Vagina (tissue), 2 donors: Measurements from ENCODE around the gene B4GALNT3.
A peak's percentile ranks its signal among the peaks of the same experiment; 100 is the strongest.

Experiments used
- CTCF ChIP-seq, 3 experiments: fragments of 450-650 bp in 2 of 3; fragments of 200-600 bp in 1 of 3; sonication (generic) in 1 of 3; IDR thresholded peaks; one replicate each; pipeline ENCODE4 v1.5.1; 2017 to 2019; ENCODE audit warnings: antibody characterized with exemption in 3 of 3, mild to moderate bottlenecking in 2 of 3, moderate library complexity in 2 of 3
- POLR2AphosphoS5 ChIP-seq, 2 donors: sonication (generic); formaldehyde crosslinking; IDR thresholded peaks; one replicate each; pipeline ENCODE4 v1.9.0; 2017; ENCODE audit warnings: antibody characterized with exemption in 2 of 2, mild to moderate bottlenecking in 2 of 2, low read depth in 1 of 2; ENCODE audit not compliant: insufficient read depth in 1 of 2

- peak; percentile 22 to 51 for TF ChIP-seq POLR2AphosphoS5 (IDR thresholded peaks at IDR 0.05; ENCODE audit: insufficient read depth in 1 of 2, low read depth in 1 of 2)
- no peak for TF ChIP-seq CTCF (IDR thresholded peaks at IDR 0.05)
These were observed 147.8 kb downstream of the B4GALNT3 start for GRCh38 chr12:607541-608001.
